AG04449 (cell line): ENCODE data around the gene CECR2.

ENCODE experiments used
- CTCF ChIA-PET: fragments of 350-600 bp; formaldehyde crosslinking; extraction: SDS; loops from one replicate; lab custom pipeline; 2021; ENCODE audit warnings: antibody characterized with exemption; lab: Yijun Ruan, JAX
- POLR2A ChIA-PET: fragments of 400-600, 350-600 bp; formaldehyde crosslinking; extraction: SDS; loops from one replicate; lab custom pipeline; 2020; ENCODE audit warnings: antibody characterized with exemption, inconsistent platforms; lab: Yijun Ruan, JAX
- DNase-seq: peaks from one replicate; pipeline ENCODE4 v3.0.0-alpha.2; 2010; ENCODE audit warnings: low read depth, low spot score
- H3K4me3 ChIP-seq: 2 replicates; pipeline ENCODE4 v1.5.1; 2011; ENCODE audit warnings: low read depth, mild to moderate bottlenecking, control low read depth, low read length
- CTCF ChIP-seq: IDR thresholded peaks from one replicate; pipeline ENCODE4 v1.5.1; 2011; ENCODE audit warnings: mild to moderate bottlenecking, moderate library complexity, low read length, control low read depth, inconsistent platforms; ENCODE audit not compliant: insufficient read depth; ENCODE audit errors: missing control alignments

CECR2 gene

GRCh38 chr22:17434856-17435255, 65.6 kb downstream of the CECR2 start:
- no peak for DNase-seq
- ChIA-PET POLR2A (no interaction called here), CTCF (no interaction called here)
- no peak for TF ChIP-seq CTCF
- H3K4me3 ChIP-seq: no peak overlapping the region

DNA sequence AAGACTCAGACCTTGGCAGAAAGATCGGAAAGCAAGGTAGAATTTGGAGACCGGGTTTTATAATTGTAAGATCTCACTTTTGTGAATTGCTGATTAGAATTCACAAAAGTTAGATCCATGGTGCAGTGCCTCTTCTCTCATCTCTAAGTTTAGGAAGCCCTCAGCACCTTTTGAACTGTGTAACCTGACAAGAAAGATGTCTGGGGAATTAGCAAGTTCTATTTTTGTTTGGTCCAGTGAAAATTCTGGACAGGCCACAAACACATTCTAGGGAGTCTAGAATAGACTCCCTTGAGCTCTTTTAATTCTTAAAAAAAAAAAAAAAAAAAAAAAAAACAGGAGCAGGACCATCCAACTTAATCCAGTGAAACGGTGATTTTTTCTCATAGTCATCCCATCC, 66.1 kb downstream of the CECR2 start:
- ChIA-PET CTCF (no interaction called here), POLR2A (no interaction called here)

DNA sequence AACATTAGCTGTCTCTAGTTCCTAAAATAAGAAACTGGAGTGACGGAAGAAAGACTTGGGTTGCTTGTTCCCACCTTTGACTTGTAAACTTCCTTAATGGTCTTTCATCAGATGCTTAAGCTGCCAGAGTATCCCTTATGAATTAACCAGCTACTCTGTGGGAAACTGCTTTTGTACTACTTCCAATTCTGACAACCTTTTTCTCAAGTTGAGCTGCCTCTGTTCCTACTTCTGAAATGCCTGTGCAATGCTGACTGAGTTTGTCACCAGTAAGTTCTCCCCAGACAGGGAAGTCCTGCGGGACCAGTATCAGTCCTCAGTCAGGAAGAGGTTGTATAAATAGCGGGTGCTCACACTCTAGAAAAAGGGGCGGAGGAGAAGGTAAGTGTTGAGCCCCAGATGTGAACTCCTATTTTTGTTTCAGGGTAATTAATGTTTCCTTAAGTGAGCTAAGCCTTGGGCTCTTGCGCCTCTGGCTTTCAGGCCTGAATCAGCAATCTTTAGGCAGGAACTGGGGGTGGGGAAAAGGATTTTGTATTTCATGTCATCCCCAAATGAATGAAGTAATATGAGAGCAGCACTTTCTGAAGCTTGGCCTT, 67.2 kb downstream of the CECR2 start:
- H3K4me3 ChIP-seq: no peak overlapping the region
- ChIA-PET CTCF (interaction anchor here (1.2 kb wide), 1 partner anchor 10 kb away, joined by 3 read pairs; no protein-coding TSS in a partner anchor), POLR2A (no interaction called here)
- no peak for TF ChIP-seq CTCF
- DNase-seq: no peak

More for the DNA sequence above, 66.1 kb downstream of the CECR2 start:
- H3K4me3 ChIP-seq: no peak overlapping the region
- no peak for TF ChIP-seq CTCF
- no peak for DNase-seq

DNA sequence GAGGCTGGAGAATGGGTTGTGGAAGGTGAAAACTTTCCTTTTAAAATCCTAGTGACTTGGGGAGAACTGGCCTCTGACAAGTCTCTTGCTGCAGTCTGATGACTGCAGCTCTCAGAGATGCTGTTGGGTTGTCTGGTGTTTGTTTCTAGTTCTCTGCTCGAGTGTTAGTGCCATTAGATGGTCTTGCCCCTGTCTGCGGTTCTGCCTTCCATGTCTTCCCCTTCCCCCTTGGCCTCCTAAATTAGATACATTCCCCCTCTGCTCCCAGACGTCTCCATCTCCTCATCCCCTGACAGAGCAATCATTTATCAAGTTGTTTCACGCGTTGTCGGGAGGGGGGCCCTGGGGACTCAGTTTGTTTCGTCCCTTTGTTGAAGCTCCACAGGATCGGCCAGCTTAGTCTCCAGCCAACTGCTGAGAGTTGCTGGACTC, 67.7 kb downstream of the CECR2 start:
- TF ChIP-seq CTCF: no peak
- CTCF ChIA-PET: interaction anchor here (1.2 kb wide), 1 partner anchor 9 kb away, joined by 3 read pairs; no protein-coding TSS in a partner anchor
- POLR2A ChIA-PET: no interaction called here
- H3K4me3 ChIP-seq: no peak overlapping the region
- no peak for DNase-seq

GRCh38 chr22:17438026-17438425, 68.8 kb downstream of the CECR2 start:
- ChIA-PET POLR2A (no interaction called here), CTCF (no interaction called here)
- no peak overlapping the region for H3K4me3 ChIP-seq
- DNase-seq: no peak
- no peak for TF ChIP-seq CTCF

GRCh38 chr22:17441326-17441725, 72.1 kb downstream of the CECR2 start:
- DNase-seq: no peak
- ChIA-PET CTCF (interaction anchor here (2.2 kb wide), 1 partner anchor 269 kb away, joined by 7 read pairs; no protein-coding TSS in a partner anchor), POLR2A (no interaction called here)
- TF ChIP-seq CTCF: no peak
- no peak overlapping the region for H3K4me3 ChIP-seq
